HG03342 (cell line): ENCODE measurements around the gene ATG14.
"Not testable (repeated sequence)": the region's sequence is repeated elsewhere in the genome, so short reads cannot be mapped to it uniquely, and the experiment has no call there.

ENCODE experiments used
- ATAC-seq: cut with Tn5 transposase; IDR thresholded peaks from one replicate; pipeline ENCODE4 v1.9.1; 2021; ENCODE audit warnings: mild to moderate bottlenecking, moderate library complexity; ENCODE audit not compliant: unreplicated experiment

ATG14 gene

DNA sequence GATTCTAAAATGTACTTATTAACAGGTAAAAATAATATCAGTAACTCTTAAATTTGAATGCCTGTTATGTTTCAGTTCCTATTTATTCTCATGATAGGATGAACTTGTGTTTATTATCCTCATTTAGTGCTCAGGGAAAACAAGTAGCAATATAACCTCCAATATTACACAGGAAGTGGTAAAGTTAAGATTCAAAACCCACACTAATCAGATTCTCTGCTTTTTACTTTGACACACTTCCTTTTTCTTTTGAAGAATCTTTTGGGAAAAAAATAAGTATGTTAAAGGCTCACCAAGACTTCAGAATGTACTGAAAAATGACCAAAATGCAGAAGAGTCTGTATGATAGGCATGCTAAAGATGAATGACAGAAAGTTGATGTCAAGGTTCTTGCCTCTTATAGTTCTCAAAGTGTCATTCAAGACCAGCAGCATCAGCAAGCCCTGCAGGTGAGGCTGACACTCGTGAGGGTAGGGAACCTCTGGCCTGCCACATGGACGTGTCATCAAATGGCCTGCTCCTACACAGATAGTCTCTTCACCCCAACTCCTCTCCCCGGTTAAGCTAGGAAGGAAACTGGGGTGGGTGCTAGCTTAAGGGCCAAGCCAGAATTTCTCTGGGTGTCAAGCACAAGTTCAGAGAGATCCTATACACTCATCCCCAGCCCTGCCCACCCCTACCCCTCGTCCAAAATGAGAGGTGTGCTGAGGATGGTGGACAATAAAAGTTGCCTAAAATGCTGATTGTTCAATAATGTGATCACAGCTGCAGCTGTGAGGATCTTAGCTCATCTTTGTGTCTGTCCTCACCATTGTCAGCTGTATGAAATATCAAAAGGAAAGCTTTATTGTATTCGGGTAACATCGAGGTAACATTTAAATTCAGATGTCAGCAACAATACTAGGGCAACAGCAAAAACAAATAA, 22.5 kb upstream of the ATG14 start:
- ATAC-seq = no peak

GRCh38 chr14:55432628-55433027, 21.0 kb upstream of the ATG14 start:
- ATAC-seq = no peak

- ATAC-seq = no peak
These were observed 18.5 kb upstream of the ATG14 start for GRCh38 chr14:55430024-55430690.

GRCh38 chr14:55427439-55427838, 15.8 kb upstream of the ATG14 start:
- no peak for ATAC-seq

- ATAC-seq = no peak
These were observed 15.3 kb upstream of the ATG14 start for GRCh38 chr14:55426891-55427290.

- ATAC-seq = no peak
These were observed 13.5 kb upstream of the ATG14 start for GRCh38 chr14:55425091-55425490.

- no peak for ATAC-seq
These were observed 12.3 kb upstream of the ATG14 start for GRCh38 chr14:55423969-55424368.

DNA sequence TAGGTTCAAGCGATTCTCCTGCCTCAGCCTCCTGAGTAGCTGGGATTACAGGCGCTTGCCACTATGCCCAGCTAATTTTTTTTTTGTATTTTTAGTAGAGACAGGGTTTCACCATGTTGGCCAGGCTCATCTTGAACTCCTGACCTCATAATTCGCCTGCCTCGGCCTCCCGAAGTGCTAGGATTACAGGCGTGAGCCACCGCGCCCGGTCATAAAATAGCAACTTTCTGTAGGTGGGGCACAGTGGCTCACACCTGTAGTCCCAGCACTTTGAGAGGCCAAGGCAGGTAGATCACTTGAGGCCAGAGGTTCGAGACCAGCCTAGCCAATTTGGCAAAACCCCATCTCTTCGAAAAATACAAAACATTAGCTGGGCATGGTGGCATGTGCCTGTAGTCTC, 10.7 kb upstream of the ATG14 start:
- not testable (repeated sequence) for ATAC-seq

DNA sequence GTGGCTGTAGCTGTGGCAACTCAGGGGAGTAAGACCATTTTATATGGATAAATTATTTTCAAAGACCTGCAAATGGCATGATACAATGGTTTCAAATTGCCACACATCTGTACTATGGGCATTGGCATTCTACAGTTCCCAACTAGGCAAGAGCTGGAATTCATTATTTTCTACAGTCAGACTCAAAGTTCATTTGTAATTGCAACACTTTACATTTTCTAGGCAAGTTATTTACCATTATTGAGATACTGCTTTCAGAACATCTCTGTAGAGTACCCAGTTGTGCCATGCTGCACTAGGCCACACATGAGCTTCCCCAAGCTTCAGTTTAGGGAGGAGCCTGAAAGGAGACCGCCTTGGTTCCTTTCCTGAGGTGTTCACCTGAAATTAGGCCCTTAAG, 8.0 kb upstream of the ATG14 start:
- ATAC-seq = no peak

- ATAC-seq = no peak
These were observed 6.8 kb upstream of the ATG14 start for GRCh38 chr14:55418411-55418810.

DNA sequence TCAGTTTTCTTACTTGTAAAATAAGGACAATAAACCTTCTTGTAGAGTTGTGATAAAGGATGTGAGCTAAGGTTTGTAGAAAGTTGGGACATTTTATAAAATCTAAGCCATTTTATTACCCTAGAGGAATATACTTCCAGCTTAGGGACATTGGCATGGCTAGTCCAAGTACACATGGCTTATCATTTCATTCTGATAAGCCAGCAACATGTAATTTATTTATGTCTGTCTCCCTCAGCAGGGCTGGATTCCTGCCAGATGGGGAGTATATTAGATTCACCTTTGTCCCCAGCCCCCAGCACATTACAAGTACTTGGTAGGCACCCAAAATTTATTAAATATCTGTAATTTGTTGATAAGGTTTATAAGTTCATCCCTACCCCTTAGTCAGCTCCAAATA, 6.3 kb upstream of the ATG14 start:
- no peak for ATAC-seq

GRCh38 chr14:55416866-55417265, 5.2 kb upstream of the ATG14 start:
- ATAC-seq = no peak

DNA sequence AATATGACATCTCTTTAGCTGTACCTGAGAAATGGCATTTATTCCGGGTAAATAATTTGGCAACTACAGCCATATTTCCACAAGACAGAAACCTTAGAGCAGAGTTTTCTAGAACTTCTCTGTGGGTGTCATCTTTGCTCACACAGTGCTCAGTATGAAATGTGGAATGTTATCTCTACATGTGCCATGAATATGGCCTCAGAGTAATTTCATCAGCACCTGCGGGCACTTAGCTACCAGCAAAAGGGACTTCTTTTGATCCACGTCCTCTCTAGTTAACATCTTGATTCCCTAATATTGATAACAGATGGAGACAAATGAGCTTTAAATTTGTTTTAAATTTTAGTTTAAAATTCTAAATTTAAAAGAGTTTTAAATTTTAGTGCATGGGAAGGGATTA, 2.9 kb upstream of the ATG14 start:
- no peak for ATAC-seq

GRCh38 chr14:55412676-55413075, 1.0 kb upstream of the ATG14 start:
- ATAC-seq = no peak

DNA sequence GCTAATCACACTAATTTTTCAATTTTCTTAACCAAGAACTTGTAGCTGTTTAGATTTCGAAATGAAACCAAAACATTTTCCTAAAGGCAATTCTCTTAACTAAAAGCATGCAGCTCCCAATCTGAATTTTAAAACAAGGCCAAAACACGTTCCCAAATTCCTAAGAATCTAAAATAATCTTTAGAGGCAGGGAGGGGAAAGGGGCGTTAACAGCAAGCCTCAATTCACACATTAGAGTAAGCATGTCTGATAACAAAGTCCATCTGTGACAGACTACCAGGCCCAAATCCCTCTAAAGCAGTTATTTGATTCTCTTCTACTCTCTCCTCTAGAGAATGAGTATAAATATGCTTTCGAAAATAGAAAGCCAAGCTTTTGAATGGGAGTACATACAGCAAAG, 754 bp downstream of the ATG14 start:
- no peak for ATAC-seq

DNA sequence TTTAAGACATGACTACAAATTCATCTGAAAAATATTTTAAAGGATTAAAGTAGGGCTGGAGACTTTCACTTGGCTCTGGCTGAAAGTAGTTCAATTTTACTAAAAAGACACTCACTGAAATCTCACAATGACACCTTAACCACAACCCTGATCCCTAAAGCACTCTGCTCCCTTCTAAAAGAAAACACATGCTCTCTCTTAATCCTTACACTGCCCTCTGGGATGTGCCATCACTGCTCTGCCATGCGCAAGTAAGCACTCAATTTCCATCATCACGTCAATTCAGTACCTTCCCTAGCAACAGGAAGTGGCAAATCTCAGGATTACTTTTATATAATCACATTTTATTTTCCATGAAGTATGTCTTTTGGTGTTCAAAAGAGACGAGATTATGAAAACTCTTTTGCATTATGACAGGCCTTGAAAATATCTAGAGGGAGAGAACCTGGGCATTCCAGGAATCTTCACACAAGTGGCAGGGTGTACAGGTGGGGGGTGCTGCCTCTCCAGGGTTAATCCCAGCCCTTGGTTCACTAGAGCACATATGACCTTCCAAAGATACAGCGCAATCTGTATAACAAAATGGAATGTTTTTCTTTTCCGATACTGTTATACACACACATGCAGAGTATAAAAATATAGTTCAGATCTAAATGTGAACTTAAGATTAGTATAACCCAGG, 7.3 kb downstream of the ATG14 start:
- ATAC-seq = no peak

GRCh38 chr14:55401751-55402150, 9.9 kb downstream of the ATG14 start:
- ATAC-seq = no peak

DNA sequence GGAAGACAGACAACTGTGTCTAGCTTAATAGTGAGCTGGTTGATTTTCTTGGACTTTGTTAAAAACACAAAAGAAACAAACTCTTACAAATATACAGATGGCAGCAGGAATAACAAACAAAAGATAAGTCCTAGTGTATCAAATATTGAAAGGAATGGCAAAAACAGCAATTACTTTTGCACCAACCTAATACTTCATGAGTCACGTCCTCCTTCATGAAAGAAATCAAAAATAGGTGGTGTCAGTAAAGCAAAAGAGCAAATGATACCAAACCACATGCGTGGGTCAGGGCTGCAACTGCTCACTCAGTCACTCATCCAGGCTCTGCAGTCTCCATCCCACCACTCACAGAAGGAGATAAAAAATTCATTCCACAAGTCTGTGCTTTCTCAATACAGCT, 11.8 kb downstream of the ATG14 start:
- no peak for ATAC-seq

GRCh38 chr14:55399183-55399582, 12.4 kb downstream of the ATG14 start:
- ATAC-seq = no peak

- no peak for ATAC-seq
These were observed 13.0 kb downstream of the ATG14 start for GRCh38 chr14:55398679-55399078.

GRCh38 chr14:55389330-55389729, 22.3 kb downstream of the ATG14 start:
- ATAC-seq = no peak

- ATAC-seq = no peak
These were observed 23.5 kb downstream of the ATG14 start for GRCh38 chr14:55388160-55388559.
